ENCODE measurements around the gene TMEM260. TPM values are rescaled to one million over a fixed set of nuclear protein-coding genes. Genes with fewer than 3 reads are reported as not detected.
A peak's percentile ranks its signal among the peaks of the same experiment; 100 is the strongest.

TMEM260 gene
- 1 to 10 TPM; 8.7 to 8.8 TPM for total RNA-seq

GRCh38 chr14:56579345-56580220 lies at the start of gene TMEM260:
TSS of gene TMEM260 (plus strand) at chr14:56579798. CDS start at chr14:56579915, 117 bp downstream.
- H3K36me3 Mint-ChIP-seq, result peaks cover 4% of the 10 kb centered on the region
- H3K27ac Mint-ChIP-seq, result peak within 1 kb of the TSS; percentile 97
- peak; percentile 86 for DNase-seq
- H3K9me3 Mint-ChIP-seq, result no peaks in the 10 kb centered on the region
- peaks cover 29% of the 10 kb centered on the region for H3K4me1 Mint-ChIP-seq
- no peaks in the 10 kb centered on the region for H3K27me3 Mint-ChIP-seq
- H3K4me3 Mint-ChIP-seq, result peak within 1 kb of the TSS; percentile 90

GRCh38 chr14:56532546-56532945 lies 47.1 kb upstream of the TMEM260 start:
- Mint-ChIP-seq H3K36me3 (no peaks in the 10 kb centered on the region), H3K9me3 (no peaks in the 10 kb centered on the region), H3K4me3 (no peak overlapping the region)

GRCh38 chr14:56534656-56535055 lies 44.9 kb upstream of the TMEM260 start:
- DNase-seq, result no peak
- Mint-ChIP-seq H3K27ac (no peak overlapping the region), H3K9me3 (no peaks in the 10 kb centered on the region), H3K4me3 (no peak overlapping the region), H3K36me3 (no peaks in the 10 kb centered on the region), H3K27me3 (peaks cover 23% of the 10 kb centered on the region), H3K4me1 (no peaks in the 10 kb centered on the region)

More at GRCh38 chr14:56532546-56532945, 47.1 kb upstream of the TMEM260 start:
- Mint-ChIP-seq H3K27me3 (peaks cover 18% of the 10 kb centered on the region), H3K27ac (no peak overlapping the region), H3K4me1 (no peaks in the 10 kb centered on the region)
- no peak for DNase-seq

- Mint-ChIP-seq H3K27ac (no peak overlapping the region), H3K9me3 (no peaks in the 10 kb centered on the region), H3K4me3 (no peak overlapping the region), H3K27me3 (peaks cover 19% of the 10 kb centered on the region), H3K4me1 (no peaks in the 10 kb centered on the region), H3K36me3 (no peaks in the 10 kb centered on the region)
- no peak for DNase-seq
Measured at GRCh38 chr14:56539862-56540261, 39.7 kb upstream of the TMEM260 start.

GRCh38 chr14:56543436-56543835 lies 36.2 kb upstream of the TMEM260 start:
- H3K4me3 Mint-ChIP-seq, result no peak overlapping the region
- H3K4me1 Mint-ChIP-seq, result no peaks in the 10 kb centered on the region
- H3K27me3 Mint-ChIP-seq, result peaks cover 12% of the 10 kb centered on the region
- H3K9me3 Mint-ChIP-seq, result no peaks in the 10 kb centered on the region
- no peaks in the 10 kb centered on the region for H3K36me3 Mint-ChIP-seq
- H3K27ac Mint-ChIP-seq, result no peak overlapping the region
- DNase-seq, result no peak

GRCh38 chr14:56549721-56550120 lies 29.9 kb upstream of the TMEM260 start:
- Mint-ChIP-seq H3K9me3 (no peaks in the 10 kb centered on the region), H3K4me1 (no peaks in the 10 kb centered on the region), H3K27ac (no peak overlapping the region), H3K27me3 (peaks cover 13% of the 10 kb centered on the region), H3K36me3 (no peaks in the 10 kb centered on the region), H3K4me3 (no peak overlapping the region)
- no peak for DNase-seq

GRCh38 chr14:56552615-56553014 lies 27.0 kb upstream of the TMEM260 start:
- Mint-ChIP-seq H3K27me3 (peaks cover 13% of the 10 kb centered on the region), H3K36me3 (no peaks in the 10 kb centered on the region), H3K27ac (no peak overlapping the region), H3K9me3 (no peaks in the 10 kb centered on the region), H3K4me1 (no peaks in the 10 kb centered on the region), H3K4me3 (no peak overlapping the region)
- no peak for DNase-seq

- H3K4me3 Mint-ChIP-seq, result no peak overlapping the region
- no peaks in the 10 kb centered on the region for H3K4me1 Mint-ChIP-seq
- no peak for DNase-seq
- no peaks in the 10 kb centered on the region for H3K9me3 Mint-ChIP-seq
- H3K27ac Mint-ChIP-seq, result no peak overlapping the region
- peaks cover 13% of the 10 kb centered on the region for H3K27me3 Mint-ChIP-seq
- H3K36me3 Mint-ChIP-seq, result no peaks in the 10 kb centered on the region
Measured at GRCh38 chr14:56554301-56554700, 25.3 kb upstream of the TMEM260 start.

- Mint-ChIP-seq H3K27ac (no peak overlapping the region), H3K27me3 (peaks cover 16% of the 10 kb centered on the region), H3K9me3 (no peaks in the 10 kb centered on the region), H3K4me3 (no peak overlapping the region), H3K36me3 (no peaks in the 10 kb centered on the region), H3K4me1 (no peaks in the 10 kb centered on the region)
- DNase-seq, result no peak
Measured at GRCh38 chr14:56555921-56556570, 23.6 kb upstream of the TMEM260 start.

GRCh38 chr14:56559182-56559581 lies 20.4 kb upstream of the TMEM260 start:
- DNase-seq, result no peak
- no peaks in the 10 kb centered on the region for H3K36me3 Mint-ChIP-seq
- no peaks in the 10 kb centered on the region for H3K4me1 Mint-ChIP-seq
- H3K4me3 Mint-ChIP-seq, result no peak overlapping the region
- H3K9me3 Mint-ChIP-seq, result peaks cover 9% of the 10 kb centered on the region
- no peak overlapping the region for H3K27ac Mint-ChIP-seq
- peaks cover 10% of the 10 kb centered on the region for H3K27me3 Mint-ChIP-seq

- no peak for DNase-seq
- Mint-ChIP-seq H3K27ac (no peak overlapping the region), H3K36me3 (no peaks in the 10 kb centered on the region), H3K9me3 (peaks cover 11% of the 10 kb centered on the region), H3K4me3 (no peak overlapping the region), H3K4me1 (no peaks in the 10 kb centered on the region), H3K27me3 (peaks cover 7% of the 10 kb centered on the region)
Measured at GRCh38 chr14:56561606-56562005, 18.0 kb upstream of the TMEM260 start.

GRCh38 chr14:56562883-56563282 lies 16.7 kb upstream of the TMEM260 start:
- no peak overlapping the region for H3K27ac Mint-ChIP-seq
- H3K9me3 Mint-ChIP-seq, result peaks cover 11% of the 10 kb centered on the region
- H3K36me3 Mint-ChIP-seq, result no peaks in the 10 kb centered on the region
- H3K27me3 Mint-ChIP-seq, result peaks cover 17% of the 10 kb centered on the region
- no peaks in the 10 kb centered on the region for H3K4me1 Mint-ChIP-seq
- H3K4me3 Mint-ChIP-seq, result no peak overlapping the region
- no peak for DNase-seq

GRCh38 chr14:56569174-56569573 lies 10.4 kb upstream of the TMEM260 start:
- H3K4me3 Mint-ChIP-seq, result no peak overlapping the region
- H3K36me3 Mint-ChIP-seq, result no peaks in the 10 kb centered on the region
- H3K27me3 Mint-ChIP-seq, result peaks cover 16% of the 10 kb centered on the region
- peaks cover 1% of the 10 kb centered on the region for H3K9me3 Mint-ChIP-seq
- no peak for DNase-seq
- no peaks in the 10 kb centered on the region for H3K4me1 Mint-ChIP-seq
- H3K27ac Mint-ChIP-seq, result no peak overlapping the region

- no peak for DNase-seq
- Mint-ChIP-seq H3K4me1 (no peaks in the 10 kb centered on the region), H3K27ac (no peak overlapping the region)
Measured at GRCh38 chr14:56570295-56570694, 9.3 kb upstream of the TMEM260 start.

GRCh38 chr14:56580221-56580711 lies 668 bp downstream of the TMEM260 start:
- Mint-ChIP-seq H3K27me3 (no peaks in the 10 kb centered on the region), H3K4me1 (peaks cover 29% of the 10 kb centered on the region), H3K36me3 (peaks cover 4% of the 10 kb centered on the region), H3K27ac (peak overlapping the region; percentile 88), H3K9me3 (no peaks in the 10 kb centered on the region), H3K4me3 (peak overlapping the region; percentile 90)
- DNase-seq, result no peak

More at GRCh38 chr14:56570295-56570694, 9.3 kb upstream of the TMEM260 start:
- Mint-ChIP-seq H3K27me3 (peaks cover 16% of the 10 kb centered on the region), H3K36me3 (no peaks in the 10 kb centered on the region), H3K9me3 (no peaks in the 10 kb centered on the region), H3K4me3 (no peak overlapping the region)
